Activated CD8-positive, alpha-beta memory T cell treated with anti-CD3 and anti-CD28 coated beads for 24 hours (primary cell): ENCODE measurements around the gene RXRG.
"Not testable (repeated sequence)": the region's sequence is repeated elsewhere in the genome, so short reads cannot be mapped to it uniquely, and the experiment has no call there.

Source experiments
- DNase-seq: peaks from one replicate; pipeline ENCODE4 v3.0.0-alpha.2; 2020

The RXRG gene

DNA sequence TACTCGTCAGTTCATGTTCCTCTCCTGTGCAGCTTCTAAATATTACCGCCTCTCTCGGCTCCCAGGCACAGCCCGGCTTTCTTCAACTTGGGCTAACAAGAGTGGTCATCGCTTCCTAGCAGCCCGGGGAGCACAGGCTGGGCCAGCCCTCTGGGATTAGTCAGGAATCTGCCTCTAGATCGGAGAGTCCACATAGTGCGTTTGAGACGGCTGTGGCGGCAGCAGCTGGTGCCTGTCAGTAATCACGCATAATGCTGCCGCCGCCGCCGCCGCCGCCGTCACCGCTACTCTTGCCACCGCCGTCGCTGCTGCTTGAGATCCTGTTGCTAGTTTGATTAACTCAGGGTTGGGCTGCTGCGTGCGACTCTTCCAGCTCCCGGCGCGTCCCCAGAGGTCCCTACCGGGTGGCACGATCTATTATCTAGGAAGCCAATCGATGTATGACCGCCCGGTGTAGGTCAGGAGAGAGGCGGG lies at the start of gene RXRG:
TSS of gene RXRG (minus strand) at position 230 of the 474 bp plus-strand sequence. CDS start 233 bp downstream, outside the sequence.
- peak; percentile 61 for DNase-seq

DNA sequence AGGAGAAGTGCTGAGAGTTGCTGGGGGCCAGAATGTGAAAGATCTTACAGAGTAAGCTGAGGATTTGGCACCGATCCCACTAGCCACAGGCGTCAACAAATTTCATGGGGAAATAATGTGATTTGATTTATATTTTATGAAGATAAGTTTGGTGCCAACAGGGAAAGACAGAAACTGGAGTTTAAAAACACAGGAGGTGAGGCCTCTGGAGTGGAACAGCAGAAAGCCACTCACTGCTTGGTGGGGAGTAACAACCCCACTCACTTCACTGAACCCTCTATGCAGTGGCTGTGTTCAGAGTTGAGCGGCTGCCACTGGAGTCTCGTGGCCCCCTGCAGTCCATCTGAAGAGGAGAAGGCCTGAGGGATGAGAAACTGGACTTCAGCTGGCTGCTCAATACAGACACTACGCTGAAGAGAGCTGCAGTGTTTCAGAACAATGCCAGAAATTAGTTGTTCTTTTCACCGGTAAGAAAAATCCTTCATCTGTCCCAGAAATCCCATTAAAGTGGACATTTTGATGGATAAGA lies 48.0 kb upstream of the RXRG start:
- no peak for DNase-seq

DNA sequence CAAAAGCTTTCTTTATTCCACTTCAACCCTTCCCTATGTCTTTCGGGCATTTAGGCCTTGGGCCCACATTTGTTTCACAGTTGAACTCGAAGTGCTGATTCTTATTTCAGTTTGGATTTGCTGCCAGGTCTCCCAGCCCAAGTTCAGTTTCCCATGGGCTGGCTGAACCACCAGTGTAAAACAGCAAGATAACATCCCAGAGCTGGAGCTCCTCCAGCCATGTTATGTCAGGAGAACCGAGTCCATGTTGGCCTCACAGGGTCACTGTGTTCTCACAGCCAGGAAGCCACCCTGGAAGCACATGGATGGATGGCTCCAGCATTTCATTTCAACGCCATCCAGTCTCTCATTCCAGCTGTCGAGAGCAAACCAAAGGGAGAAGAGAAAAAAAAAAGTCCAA lies 45.2 kb upstream of the RXRG start:
- no peak for DNase-seq

DNA sequence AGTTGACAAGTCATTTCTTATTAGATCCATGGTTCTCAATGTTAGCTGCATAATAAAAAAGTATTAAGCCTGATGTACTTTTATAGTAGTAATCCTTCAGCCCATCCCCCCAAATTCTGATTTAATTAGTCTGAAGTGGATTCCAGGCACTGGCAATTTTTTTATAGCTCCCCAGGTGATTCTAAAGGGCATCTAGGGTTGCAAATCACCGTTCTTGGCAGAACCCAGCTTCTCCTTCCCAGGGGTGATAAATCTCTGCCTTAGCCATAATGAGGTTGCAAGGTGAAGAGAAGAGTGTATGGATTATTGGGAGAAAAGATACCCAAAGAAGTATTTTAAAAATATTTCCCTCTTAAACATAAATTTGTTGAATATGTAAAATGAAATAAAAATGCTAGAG lies 43.0 kb upstream of the RXRG start:
- DNase-seq, result no peak

DNA sequence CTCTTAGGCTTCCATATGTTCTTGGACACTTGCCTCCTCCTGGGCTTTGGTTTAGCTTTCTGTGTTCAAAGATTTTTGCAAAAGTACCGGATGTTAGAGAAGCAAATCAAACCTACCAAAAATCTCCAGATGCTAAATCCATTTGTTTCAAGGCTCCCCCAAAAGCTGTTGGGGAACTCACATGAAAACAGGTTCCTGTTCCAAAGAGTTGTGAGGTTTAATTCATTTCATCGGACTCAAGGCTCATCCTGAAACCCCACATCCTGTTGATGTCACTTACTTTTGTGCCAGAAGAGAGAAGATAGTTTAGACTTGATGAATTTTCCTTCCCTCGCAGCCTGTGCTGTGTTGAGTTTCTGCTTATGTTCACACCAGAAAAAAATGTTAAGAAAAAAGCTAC lies 41.7 kb upstream of the RXRG start:
- no peak for DNase-seq

GRCh38 chr1:165485716-165486115 lies 40.8 kb upstream of the RXRG start:
- no peak for DNase-seq

- DNase-seq, result no peak
Observed at GRCh38 chr1:165484532-165484931, 39.6 kb upstream of the RXRG start.

DNA sequence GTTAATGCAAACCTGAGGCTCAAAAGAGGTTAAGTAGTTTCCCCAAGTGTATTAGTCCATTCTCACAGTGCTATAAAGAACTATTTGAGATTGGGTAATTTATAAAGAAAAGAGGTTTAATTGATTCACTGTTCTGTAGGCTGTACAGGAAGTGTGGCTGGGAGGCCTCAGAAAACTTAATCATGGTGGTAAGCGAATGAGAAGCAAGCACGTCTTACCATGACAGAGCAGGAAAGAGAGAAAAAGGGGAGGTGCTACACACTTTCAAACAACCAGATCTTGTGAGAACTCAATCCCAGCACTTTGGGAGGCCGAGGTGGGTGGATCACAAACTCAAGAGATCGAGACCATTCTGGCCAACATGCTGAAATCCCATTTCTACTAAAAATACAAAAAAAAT lies 38.5 kb upstream of the RXRG start:
- no peak for DNase-seq

GRCh38 chr1:165481820-165482532 lies 37.0 kb upstream of the RXRG start:
- DNase-seq, result no peak

GRCh38 chr1:165476776-165477175 lies 31.9 kb upstream of the RXRG start:
- DNase-seq, result no peak

DNA sequence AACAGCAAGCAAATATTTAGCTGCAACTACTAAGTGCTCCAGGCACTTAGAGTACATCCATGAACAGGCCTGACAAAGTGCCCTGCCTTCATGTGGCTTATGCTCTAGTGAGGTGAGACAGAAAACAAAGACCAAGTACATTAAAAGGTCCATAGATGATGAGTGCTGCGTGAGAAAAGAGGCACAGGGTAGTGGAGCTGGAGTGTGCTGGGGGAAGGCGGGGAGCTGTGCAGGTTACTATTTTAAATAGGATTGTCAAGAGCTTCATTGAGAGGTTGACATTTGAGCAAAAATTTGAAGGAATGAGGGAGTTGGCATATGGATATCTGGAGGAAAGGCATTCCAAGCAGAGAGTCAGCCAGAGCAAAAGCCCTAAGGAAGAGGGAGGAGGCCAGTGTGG lies 29.3 kb upstream of the RXRG start:
- DNase-seq, result no peak

DNA sequence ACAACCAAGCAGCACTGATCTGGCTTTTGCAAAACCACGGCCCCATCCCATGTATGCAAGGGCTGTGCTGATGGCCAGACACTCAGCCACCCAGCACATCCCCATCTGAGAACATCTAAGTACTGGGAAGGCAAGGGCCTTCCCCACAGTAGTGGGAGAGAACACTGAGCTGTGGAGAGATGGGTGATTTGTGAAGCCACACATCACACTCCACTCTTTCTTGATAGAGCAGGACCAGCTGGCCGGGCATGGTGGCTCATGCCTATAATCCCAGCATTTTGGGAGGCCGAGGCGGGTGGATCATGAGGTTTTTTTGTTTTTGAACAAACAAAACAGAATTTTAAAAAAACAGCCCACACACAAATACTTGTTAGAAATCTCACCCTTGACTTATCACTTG lies 28.2 kb upstream of the RXRG start:
- DNase-seq, result no peak

GRCh38 chr1:165468726-165469249 lies 23.9 kb upstream of the RXRG start:
- DNase-seq, result no peak

- DNase-seq, result no peak
Observed at GRCh38 chr1:165468253-165468652, 23.3 kb upstream of the RXRG start.

- no peak for DNase-seq
Observed at GRCh38 chr1:165467706-165468105, 22.8 kb upstream of the RXRG start.

- no peak for DNase-seq
Observed at GRCh38 chr1:165463978-165464377, 19.1 kb upstream of the RXRG start.

GRCh38 chr1:165459683-165460082 lies 14.8 kb upstream of the RXRG start:
- DNase-seq, result not testable (repeated sequence)

GRCh38 chr1:165456861-165457260 lies 11.9 kb upstream of the RXRG start:
- no peak for DNase-seq

GRCh38 chr1:165456114-165456513 lies 11.2 kb upstream of the RXRG start:
- DNase-seq, result no peak

- DNase-seq, result no peak
Observed at GRCh38 chr1:165455111-165455510, 10.2 kb upstream of the RXRG start.

DNA sequence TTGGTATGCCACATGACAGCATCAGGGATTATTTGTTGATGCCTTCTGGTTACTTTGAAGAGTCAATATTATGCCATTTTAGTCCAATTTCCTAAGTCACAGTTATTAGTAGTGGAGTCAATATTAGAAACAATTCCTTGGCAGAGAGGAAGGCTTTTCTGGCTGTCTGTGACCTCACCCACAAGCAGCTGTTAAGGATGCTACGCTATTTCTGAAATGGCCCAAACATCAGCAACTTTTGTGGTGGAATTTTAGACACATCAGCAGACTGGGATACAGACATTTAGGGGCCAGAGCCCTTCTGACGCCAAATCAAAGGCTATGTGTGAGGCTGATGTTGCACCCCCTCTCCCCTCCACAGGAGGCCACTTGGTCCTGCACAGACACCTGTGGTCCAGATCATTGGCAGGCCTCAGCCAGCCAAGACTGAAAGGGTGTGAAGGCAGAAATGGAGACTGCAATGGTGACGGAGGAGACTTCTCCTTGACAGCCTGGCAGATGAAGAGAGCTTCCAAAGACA lies 9.2 kb upstream of the RXRG start:
- DNase-seq, result no peak

DNA sequence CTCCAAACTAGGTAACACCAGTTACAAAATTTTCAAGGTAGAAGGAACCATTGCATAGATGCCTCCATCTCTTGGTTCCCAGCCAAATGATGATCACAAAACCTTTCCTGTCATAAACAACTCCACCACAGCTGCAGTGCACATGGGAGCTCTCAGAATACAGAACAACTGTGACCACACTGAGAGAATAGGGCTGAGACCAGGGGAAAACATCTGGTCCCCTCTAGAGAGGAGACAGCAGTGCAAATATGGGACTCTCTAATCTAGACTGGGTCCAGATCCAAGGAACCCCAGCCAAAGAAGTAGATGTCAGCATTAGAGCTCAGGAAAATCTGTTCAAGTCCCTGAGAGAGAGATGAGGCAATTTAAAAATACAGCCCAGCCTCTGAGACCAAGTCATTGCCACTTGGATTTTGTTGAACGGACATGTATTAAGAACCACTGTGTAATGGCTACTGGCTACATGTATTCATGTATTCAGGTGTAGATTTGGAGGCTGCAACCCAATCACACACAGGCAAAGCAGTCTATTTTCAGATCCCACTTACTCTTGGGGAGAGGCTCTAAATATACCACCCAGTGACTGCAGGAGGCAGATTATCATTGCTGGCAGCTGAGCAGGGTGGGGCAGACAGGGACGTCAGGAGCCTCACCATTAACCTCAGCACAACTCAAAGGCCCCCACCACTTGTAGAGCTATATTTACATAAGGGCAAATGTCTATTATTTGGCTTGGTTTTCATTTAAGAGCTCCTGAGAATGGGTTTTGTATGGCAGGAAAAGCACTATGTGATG lies 7.6 kb upstream of the RXRG start:
- no peak for DNase-seq

GRCh38 chr1:165451691-165452090 lies 6.8 kb upstream of the RXRG start:
- DNase-seq, result no peak

GRCh38 chr1:165449131-165449530 lies 4.2 kb upstream of the RXRG start:
- no peak for DNase-seq
